ENCODE measurements around the gene RACK1. TPM values are rescaled to one million over a fixed set of nuclear protein-coding genes. Genes with fewer than 3 reads are reported as not detected.

The RACK1 gene
- total and polyA plus RNA-seq, 2 of the 13 experiments (the other 11 are each of a cell fraction or from before 2014, with no cell fraction given), result 2,514 to 6,141 TPM

GRCh38 chr5:181221105-181221791 lies 22.5 kb downstream of the RACK1 start (continued):
- TF ChIP-seq SKIL (CRISPR knock-in tag; IDR thresholded peaks at IDR 0.05; ENCODE audit: borderline replicate concordance) (no peak), EED (CRISPR knock-in tag; IDR thresholded peaks at IDR 0.05) (no peak), DR1 (CRISPR knock-in tag; IDR thresholded peaks at IDR 0.05) (no peak), ZNF263 (CRISPR knock-in tag; IDR thresholded peaks at IDR 0.05) (no peak), ZFP82 (CRISPR knock-in tag; IDR thresholded peaks at IDR 0.05; ENCODE audit: borderline replicate concordance) (0 out of 2 replicates have a peak, but pooled peaks have one; percentile 63), ZNF501 (CRISPR knock-in tag; IDR thresholded peaks at IDR 0.05) (no peak), RBM22 (optimal IDR thresholded peaks at IDR 0.05; ENCODE audit: low read length) (no peak), SMAD1 (CRISPR knock-in tag; IDR thresholded peaks at IDR 0.05; ENCODE audit: borderline replicate concordance, low read depth) (no peak), ZNF598 (CRISPR knock-in tag; IDR thresholded peaks at IDR 0.05; ENCODE audit: borderline replicate concordance) (no peak), NR1H2 (CRISPR knock-in tag; IDR thresholded peaks at IDR 0.05; ENCODE audit: borderline replicate concordance, low read depth) (no peak), CENPT (CRISPR knock-in tag; IDR thresholded peaks at IDR 0.05; ENCODE audit: low read depth) (no peak), POGK (CRISPR knock-in tag; conservative IDR thresholded peaks at IDR 0.05) (no peak), ZNF709 (CRISPR knock-in tag; IDR thresholded peaks at IDR 0.05) (no peak), ZNF333 (CRISPR knock-in tag; IDR thresholded peaks at IDR 0.05; ENCODE audit: borderline replicate concordance) (no peak), RBAK (CRISPR knock-in tag; IDR thresholded peaks at IDR 0.05) (0 out of 2 replicates have a peak, but pooled peaks have one; percentile 28), HDAC1 (CRISPR knock-in tag; IDR thresholded peaks at IDR 0.05) (peak; percentile 5; the same call in 1 of the 2 replicates), ARID3A (IDR thresholded peaks at IDR 0.05; ENCODE audit: low read depth, low read length) (no peak), ZNF18 (CRISPR knock-in tag; IDR thresholded peaks at IDR 0.05; ENCODE audit: insufficient replicate concordance) (peak; percentile 20), FIP1L1 (IDR thresholded peaks at IDR 0.05; ENCODE audit: borderline replicate concordance, insufficient read depth, low read depth, low read length) (no peak), ZNF274 (CRISPR knock-in tag; IDR thresholded peaks at IDR 0.05) (peak; percentile 27; the same call in 1 of the 2 replicates), ZNF768 (CRISPR knock-in tag; IDR thresholded peaks at IDR 0.05) (0 out of 2 replicates have a peak, but pooled peaks have one; percentile 17), ZNF253 (CRISPR knock-in tag; IDR thresholded peaks at IDR 0.05; ENCODE audit: borderline replicate concordance) (no peak)

Data from HepG2 (cell line).